ENCODE data around the gene TMEM140. TPM values are rescaled to one million over a fixed set of nuclear protein-coding genes. Genes with fewer than 3 reads are reported as not detected.

TMEM140 gene
- total and polyA plus RNA-seq, 2 of the 13 experiments (the other 11 are each of a cell fraction or from before 2014, with no cell fraction given), result 9.2 to 21.7 TPM

DNA sequence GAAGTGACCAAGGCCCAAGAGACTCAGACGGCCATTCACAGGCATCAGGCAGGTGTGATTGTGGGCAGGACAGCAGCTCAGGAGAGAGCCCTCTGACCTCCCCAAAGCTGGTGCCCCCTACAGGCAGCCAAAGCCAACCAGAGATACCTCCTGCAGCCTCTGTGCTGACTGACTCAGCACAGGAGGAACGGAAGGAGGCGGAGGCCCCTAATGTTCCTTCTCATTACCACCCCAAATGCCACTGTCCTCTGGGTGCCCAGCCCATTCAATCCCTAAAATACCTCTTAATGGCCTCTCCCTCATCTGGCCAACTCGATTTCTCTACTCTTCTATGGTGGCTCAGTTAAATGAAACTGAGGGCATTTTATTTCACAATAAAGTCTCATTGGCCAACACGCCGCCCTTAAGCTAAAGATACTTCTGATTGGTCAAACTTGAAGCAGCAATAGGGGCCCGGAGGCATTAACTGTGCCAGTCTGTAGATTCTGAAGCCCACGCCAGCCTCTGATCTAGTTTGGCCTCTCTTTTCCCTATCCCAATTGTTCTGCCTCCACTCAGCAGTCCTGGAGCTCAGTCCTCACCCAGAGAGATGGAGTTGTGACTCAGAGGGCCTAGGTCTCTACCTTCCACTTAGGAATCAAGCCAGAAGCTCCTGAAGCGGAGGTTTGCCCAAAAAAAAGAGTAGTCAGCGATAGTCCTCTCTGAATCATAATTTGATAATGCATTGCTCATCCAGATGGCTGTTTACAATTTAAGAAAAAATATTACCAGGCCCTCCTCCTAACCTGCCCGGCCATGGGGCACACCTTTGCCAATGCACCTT, 21.5 kb downstream of the TMEM140 start (continued):
- TF ChIP-seq, protein P1, sequence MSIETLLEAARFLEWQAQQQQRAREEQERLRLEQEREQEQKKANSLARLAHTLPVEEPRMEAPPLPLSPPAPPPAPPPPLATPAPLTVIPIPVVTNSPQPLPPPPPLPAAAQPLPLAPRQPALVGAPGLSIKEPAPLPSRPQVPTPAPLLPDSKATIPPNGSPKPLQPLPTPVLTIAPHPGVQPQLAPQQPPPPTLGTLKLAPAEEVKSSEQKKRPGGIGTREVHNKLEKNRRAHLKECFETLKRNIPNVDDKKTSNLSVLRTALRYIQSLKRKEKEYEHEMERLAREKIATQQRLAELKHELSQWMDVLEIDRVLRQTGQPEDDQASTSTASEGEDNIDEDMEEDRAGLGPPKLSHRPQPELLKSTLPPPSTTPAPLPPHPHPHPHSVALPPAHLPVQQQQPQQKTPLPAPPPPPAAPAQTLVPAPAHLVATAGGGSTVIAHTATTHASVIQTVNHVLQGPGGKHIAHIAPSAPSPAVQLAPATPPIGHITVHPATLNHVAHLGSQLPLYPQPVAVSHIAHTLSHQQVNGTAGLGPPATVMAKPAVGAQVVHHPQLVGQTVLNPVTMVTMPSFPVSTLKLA (IDR thresholded peaks at IDR 0.05), result no peak
- TF ChIP-seq BCL6 (CRISPR knock-in tag; IDR thresholded peaks at IDR 0.05), result 0 out of 2 replicates have a peak, but pooled peaks have one; percentile 24
- TF ChIP-seq, protein P2, sequence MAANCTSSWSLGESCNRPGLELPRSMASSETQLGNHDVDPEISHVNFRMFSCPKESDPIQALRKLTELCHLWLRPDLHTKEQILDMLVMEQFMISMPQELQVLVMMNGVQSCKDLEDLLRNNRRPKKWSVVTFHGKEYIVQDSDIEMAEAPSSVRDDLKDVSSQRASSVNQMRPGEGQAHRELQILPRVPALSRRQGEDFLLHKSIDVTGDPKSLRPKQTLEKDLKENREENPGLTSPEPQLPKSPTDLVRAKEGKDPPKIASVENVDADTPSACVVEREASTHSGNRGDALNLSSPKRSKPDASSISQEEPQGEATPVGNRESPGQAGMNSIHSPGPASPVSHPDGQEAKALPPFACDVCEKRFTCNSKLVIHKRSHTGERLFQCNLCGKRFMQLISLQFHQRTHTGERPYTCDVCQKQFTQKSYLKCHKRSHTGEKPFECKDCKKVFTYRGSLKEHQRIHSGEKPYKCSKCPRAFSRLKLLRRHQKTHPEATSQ (CRISPR knock-in tag; IDR thresholded peaks at IDR 0.05; ENCODE audit: borderline replicate concordance), result no peak; the same call in 1 of the 2 replicates
- no peak for TF ChIP-seq ZNF484 (CRISPR knock-in tag; IDR thresholded peaks at IDR 0.05; ENCODE audit: borderline replicate concordance, low read depth)
- TF ChIP-seq, protein P3, sequence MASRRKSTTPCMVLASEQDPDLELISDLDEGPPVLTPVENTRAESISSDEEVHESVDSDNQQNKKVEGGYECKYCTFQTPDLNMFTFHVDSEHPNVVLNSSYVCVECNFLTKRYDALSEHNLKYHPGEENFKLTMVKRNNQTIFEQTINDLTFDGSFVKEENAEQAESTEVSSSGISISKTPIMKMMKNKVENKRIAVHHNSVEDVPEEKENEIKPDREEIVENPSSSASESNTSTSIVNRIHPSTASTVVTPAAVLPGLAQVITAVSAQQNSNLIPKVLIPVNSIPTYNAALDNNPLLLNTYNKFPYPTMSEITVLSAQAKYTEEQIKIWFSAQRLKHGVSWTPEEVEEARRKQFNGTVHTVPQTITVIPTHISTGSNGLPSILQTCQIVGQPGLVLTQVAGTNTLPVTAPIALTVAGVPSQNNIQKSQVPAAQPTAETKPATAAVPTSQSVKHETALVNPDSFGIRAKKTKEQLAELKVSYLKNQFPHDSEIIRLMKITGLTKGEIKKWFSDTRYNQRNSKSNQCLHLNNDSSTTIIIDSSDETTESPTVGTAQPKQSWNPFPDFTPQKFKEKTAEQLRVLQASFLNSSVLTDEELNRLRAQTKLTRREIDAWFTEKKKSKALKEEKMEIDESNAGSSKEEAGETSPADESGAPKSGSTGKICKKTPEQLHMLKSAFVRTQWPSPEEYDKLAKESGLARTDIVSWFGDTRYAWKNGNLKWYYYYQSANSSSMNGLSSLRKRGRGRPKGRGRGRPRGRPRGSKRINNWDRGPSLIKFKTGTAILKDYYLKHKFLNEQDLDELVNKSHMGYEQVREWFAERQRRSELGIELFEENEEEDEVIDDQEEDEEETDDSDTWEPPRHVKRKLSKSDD (CRISPR knock-in tag; IDR thresholded peaks at IDR 0.05; ENCODE audit: low read depth), result no peak
- TF ChIP-seq MTF2 (CRISPR knock-in tag; IDR thresholded peaks at IDR 0.05; ENCODE audit: borderline replicate concordance), result no peak
- TF ChIP-seq, protein P4, sequence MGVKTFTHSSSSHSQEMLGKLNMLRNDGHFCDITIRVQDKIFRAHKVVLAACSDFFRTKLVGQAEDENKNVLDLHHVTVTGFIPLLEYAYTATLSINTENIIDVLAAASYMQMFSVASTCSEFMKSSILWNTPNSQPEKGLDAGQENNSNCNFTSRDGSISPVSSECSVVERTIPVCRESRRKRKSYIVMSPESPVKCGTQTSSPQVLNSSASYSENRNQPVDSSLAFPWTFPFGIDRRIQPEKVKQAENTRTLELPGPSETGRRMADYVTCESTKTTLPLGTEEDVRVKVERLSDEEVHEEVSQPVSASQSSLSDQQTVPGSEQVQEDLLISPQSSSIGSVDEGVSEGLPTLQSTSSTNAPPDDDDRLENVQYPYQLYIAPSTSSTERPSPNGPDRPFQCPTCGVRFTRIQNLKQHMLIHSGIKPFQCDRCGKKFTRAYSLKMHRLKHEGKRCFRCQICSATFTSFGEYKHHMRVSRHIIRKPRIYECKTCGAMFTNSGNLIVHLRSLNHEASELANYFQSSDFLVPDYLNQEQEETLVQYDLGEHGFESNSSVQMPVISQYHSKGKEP (CRISPR knock-in tag; IDR thresholded peaks at IDR 0.05), result no peak
- TF ChIP-seq, protein P5, sequence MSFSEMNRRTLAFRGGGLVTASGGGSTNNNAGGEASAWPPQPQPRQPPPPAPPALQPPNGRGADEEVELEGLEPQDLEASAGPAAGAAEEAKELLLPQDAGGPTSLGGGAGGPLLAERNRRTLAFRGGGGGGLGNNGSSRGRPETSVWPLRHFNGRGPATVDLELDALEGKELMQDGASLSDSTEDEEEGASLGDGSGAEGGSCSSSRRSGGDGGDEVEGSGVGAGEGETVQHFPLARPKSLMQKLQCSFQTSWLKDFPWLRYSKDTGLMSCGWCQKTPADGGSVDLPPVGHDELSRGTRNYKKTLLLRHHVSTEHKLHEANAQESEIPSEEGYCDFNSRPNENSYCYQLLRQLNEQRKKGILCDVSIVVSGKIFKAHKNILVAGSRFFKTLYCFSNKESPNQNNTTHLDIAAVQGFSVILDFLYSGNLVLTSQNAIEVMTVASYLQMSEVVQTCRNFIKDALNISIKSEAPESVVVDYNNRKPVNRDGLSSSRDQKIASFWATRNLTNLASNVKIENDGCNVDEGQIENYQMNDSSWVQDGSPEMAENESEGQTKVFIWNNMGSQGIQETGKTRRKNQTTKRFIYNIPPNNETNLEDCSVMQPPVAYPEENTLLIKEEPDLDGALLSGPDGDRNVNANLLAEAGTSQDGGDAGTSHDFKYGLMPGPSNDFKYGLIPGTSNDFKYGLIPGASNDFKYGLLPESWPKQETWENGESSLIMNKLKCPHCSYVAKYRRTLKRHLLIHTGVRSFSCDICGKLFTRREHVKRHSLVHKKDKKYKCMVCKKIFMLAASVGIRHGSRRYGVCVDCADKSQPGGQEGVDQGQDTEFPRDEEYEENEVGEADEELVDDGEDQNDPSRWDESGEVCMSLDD (CRISPR knock-in tag; IDR thresholded peaks at IDR 0.05; ENCODE audit: borderline replicate concordance), result no peak
- TF ChIP-seq ZFP36L2 (CRISPR knock-in tag; IDR thresholded peaks at IDR 0.05), result no peak
- TF ChIP-seq, protein P6, sequence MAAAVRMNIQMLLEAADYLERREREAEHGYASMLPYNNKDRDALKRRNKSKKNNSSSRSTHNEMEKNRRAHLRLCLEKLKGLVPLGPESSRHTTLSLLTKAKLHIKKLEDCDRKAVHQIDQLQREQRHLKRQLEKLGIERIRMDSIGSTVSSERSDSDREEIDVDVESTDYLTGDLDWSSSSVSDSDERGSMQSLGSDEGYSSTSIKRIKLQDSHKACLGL (CRISPR knock-in tag; IDR thresholded peaks at IDR 0.05), result no peak
- no peak for TF ChIP-seq ZNF230 (CRISPR knock-in tag; IDR thresholded peaks at IDR 0.05)
